HepG2 (cell line): Measurements from ENCODE around the gene PDGFRA. TPM values are rescaled to one million over a fixed set of nuclear protein-coding genes. Genes with fewer than 3 reads are reported as not detected.

Experiments used
- ATAC-seq: fragments of 200-7000 bp; cut with Tn5 transposase; 3 replicates; pipeline ENCODE4 v1.9.1; 2020; ENCODE audit warnings: mild to moderate bottlenecking, moderate library complexity
- BruUV-seq: library from RNA; stranded (reverse); fragments of 400-500 nt; replicated peaks from 2 replicates; lab custom pipeline; 2021; lab: Mats Ljungman, UMichigan
- CTCF ChIA-PET: fragments of 300-600 bp; formaldehyde crosslinking; extraction: SDS; loops from one replicate; lab custom pipeline; 2021; ENCODE audit warnings: low total read pairs, inconsistent platforms, low intra/inter-chr PET ratio; lab: Yijun Ruan, JAX
- POLR2A ChIA-PET: fragments of 350-600 bp; sonication (Branson Sonifier 250); formaldehyde crosslinking; loops from one replicate; lab custom pipeline; 2020; ENCODE audit warnings: antibody characterized with exemption, inconsistent platforms; lab: Yijun Ruan, JAX
- DNase-seq: peaks from one replicate; pipeline ENCODE4 v3.0.0-alpha.2; 2015; ENCODE audit warnings: low spot score
- FAIRE-seq: peaks from 3 replicates; lab custom pipeline; 2011; peaks lifted over from hg19 to GRCh38; lab: Jason Lieb, UNC
- H2AFZ ChIP-seq: one replicate; pipeline ENCODE4 v1.6.1; 2011; ENCODE audit warnings: low read length, inconsistent platforms
- H3K27ac ChIP-seq: fragments of 300-600 bp; 3 replicates; pipeline ENCODE4 v1.8.0; 2011; ENCODE audit warnings: mixed run types, mild to moderate bottlenecking, mixed read lengths, low read length, inconsistent platforms; ENCODE audit not compliant: insufficient read depth; ENCODE audit errors: extremely low read length
- H3K27me3 ChIP-seq, 2 experiments: fragments of 200-600 bp in 1 of 2; 2 replicates in 1 of 2; 3 replicates in 1 of 2; pipeline versions ENCODE4 v1.6.0 to v1.8.0; 2011; ENCODE audit warnings: low read length in 2 of 2, mild to moderate bottlenecking in 2 of 2, moderate library complexity in 2 of 2, inconsistent platforms in 1 of 2; ENCODE audit not compliant: insufficient read depth in 2 of 2, control insufficient read depth in 1 of 2
- H3K36me3 ChIP-seq, 2 experiments: fragments of 200-600 bp in 1 of 2; replicated peaks in 1 of 2; 2 replicates in 1 of 2; 3 replicates in 1 of 2; pipeline versions ENCODE4 v1.5.1 to v1.8.0; 2011; ENCODE audit warnings: low read length in 2 of 2, inconsistent platforms in 1 of 2; ENCODE audit not compliant: insufficient read depth in 2 of 2, control insufficient read depth in 1 of 2
- H3K4me1 ChIP-seq: 2 replicates; pipeline ENCODE4 v1.5.1; 2012; ENCODE audit warnings: low read length, inconsistent platforms; ENCODE audit not compliant: insufficient read depth
- H3K4me2 ChIP-seq: 2 replicates; pipeline ENCODE4 v1.6.0; 2011; ENCODE audit warnings: low read depth, low read length, inconsistent platforms
- H3K4me3 ChIP-seq, 3 experiments: fragments of 200-600 bp in 1 of 3; sonication (generic), shearing (Covaris generic) in 1 of 3; replicated peaks in 1 of 3; 2 replicates each; pipeline ENCODE4 v1.5.1; 2011 to 2016; ENCODE audit warnings: low read length in 3 of 3, inconsistent platforms in 2 of 3, low read depth in 2 of 3, mild to moderate bottlenecking in 2 of 3, control low read depth in 1 of 3, mixed read lengths in 1 of 3; ENCODE audit not compliant: insufficient read depth in 1 of 3
- H3K79me2 ChIP-seq: one replicate; pipeline ENCODE4 v1.6.1; 2011; ENCODE audit warnings: low read length, inconsistent platforms; ENCODE audit not compliant: insufficient read depth
- H3K9ac ChIP-seq: 2 replicates; pipeline ENCODE4 v1.6.0; 2011; ENCODE audit warnings: mild to moderate bottlenecking, low read depth, low read length, inconsistent platforms; ENCODE audit not compliant: insufficient read depth
- H3K9me3 ChIP-seq: 2 replicates; pipeline ENCODE4 v1.5.1; 2012; ENCODE audit warnings: mild to moderate bottlenecking, low read length
- H4K20me1 ChIP-seq: 2 replicates; pipeline ENCODE4 v1.6.0; 2011; ENCODE audit warnings: inconsistent platforms, mild to moderate bottlenecking, low read length, moderate library complexity; ENCODE audit not compliant: insufficient read depth
- EED ChIP-seq: sonication (generic); formaldehyde crosslinking; IDR thresholded peaks from 2 replicates; pipeline ENCODE4 v1.5.0; 2020; ENCODE audit warnings: mild to moderate bottlenecking, missing genetic modification reagents
- IRF2 ChIP-seq: IDR thresholded peaks from 2 replicates; pipeline ENCODE4 v1.6.1; 2018; ENCODE audit warnings: missing genetic modification reagents, missing compliant biosample characterization
- THRA ChIP-seq: sonication (generic); formaldehyde crosslinking; IDR thresholded peaks from 2 replicates; pipeline ENCODE4 v1.4.0; 2020; ENCODE audit warnings: missing genetic modification reagents, borderline replicate concordance
- ZNF431 ChIP-seq: sonication (generic); formaldehyde crosslinking; IDR thresholded peaks from 2 replicates; pipeline ENCODE4 v1.9.0; 2022; ENCODE audit warnings: missing genetic modification reagents, low read depth, mild to moderate bottlenecking, borderline replicate concordance
- ZNF576 ChIP-seq: sonication (generic); formaldehyde crosslinking; IDR thresholded peaks from 2 replicates; pipeline ENCODE4 v1.4.0; 2020; ENCODE audit warnings: mild to moderate bottlenecking, missing genetic modification reagents
- ZNF747 ChIP-seq: sonication (generic); formaldehyde crosslinking; IDR thresholded peaks from 2 replicates; pipeline ENCODE4 v1.8.1; 2023; ENCODE audit warnings: missing genetic modification reagents, mild to moderate bottlenecking, borderline replicate concordance
- ZNF777 ChIP-seq: sonication (generic); formaldehyde crosslinking; IDR thresholded peaks from 2 replicates; pipeline ENCODE4 v1.4.0; 2020; ENCODE audit warnings: missing genetic modification reagents
- WGBS: methylation state at CpG from one replicate; pipeline ENCODE4 v1.1.6; 2017; ENCODE audit warnings: low lambda C conversion rate; 5-methylcytosine and 5-hydroxymethylcytosine counted together
- in situ Hi-C: cut with HindIII; loops from 2 replicates; pipeline ENCODE4 v1.10.0; 2017; ENCODE audit warnings: low pct_unique_long_range_greater_than_20kb; ENCODE audit not compliant: extremely low pct_ligation_motif_present
- intact Hi-C: fragments of 100-400 bp; cut with micrococcal nuclease; formaldehyde crosslinking; loops from one replicate; pipeline ENCODE4 v1.10.0; 2022; ENCODE audit not compliant: unreplicated experiment
- polyA plus RNA-seq, 8 experiments: library from polyadenylated mRNA; depleted of rRNA in 3 of 8; stranded (reverse) in 7 of 8; unstranded in 1 of 8; fragments of >200 nt; fragmentation: Illumina TruSeq in 4 of 8; extraction: Trizol in 4 of 8; gene quantifications; 2 replicates each; pipeline versions ENCODE4 v1.2.1 to v1.2.3, GENCODE V29; 2011 to 2016; ENCODE audit warnings: low read depth in 4 of 8, missing spikeins in 1 of 8, mixed read lengths in 1 of 8; ENCODE audit not compliant: insufficient read depth in 1 of 8
- total RNA-seq, 5 experiments: library from RNA; depleted of rRNA; stranded (reverse); fragments of >200 nt; fragmentation: Illumina TruSeq; extraction: Trizol; gene quantifications; 2 replicates each; pipeline ENCODE4 v1.2.3, GENCODE V29; 2016; ENCODE audit warnings: low read depth in 1 of 5
- TF ChIP-seq, protein P1 (sequence below): sonication (generic); formaldehyde crosslinking; IDR thresholded peaks from 2 replicates; pipeline ENCODE4 v1.4.0; 2020; ENCODE audit warnings: missing genetic modification reagents, mild to moderate bottlenecking, borderline replicate concordance

The PDGFRA gene
- total and polyA plus RNA-seq, 2 of the 13 experiments (the other 11 are each of a cell fraction or from before 2014, with no cell fraction given) = 0.04 TPM; not detected in 1

DNA sequence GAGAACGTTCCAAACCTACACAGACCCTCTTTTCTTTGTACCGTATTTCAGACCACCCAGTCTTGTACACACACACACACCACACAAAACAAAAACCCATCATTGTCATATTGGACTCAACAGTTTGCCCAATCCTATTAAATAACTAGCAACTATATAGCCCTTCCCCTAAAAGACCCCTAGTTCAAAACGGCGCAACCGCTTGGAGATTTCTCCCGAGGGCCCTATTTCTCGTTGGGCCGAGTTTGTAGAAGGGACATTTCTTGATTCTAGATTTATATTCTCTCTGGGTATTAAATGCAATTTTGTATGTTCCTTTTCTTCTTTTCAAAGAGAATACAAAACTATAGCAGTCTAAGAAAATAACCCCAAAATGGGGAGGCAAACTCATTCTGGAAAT, 547 bp upstream of the PDGFRA start (continued):
- no peak for TF ChIP-seq IRF2 (CRISPR knock-in tag)
- no peak for TF ChIP-seq ZNF576 (CRISPR knock-in tag)
- no peak for TF ChIP-seq ZNF431 (CRISPR knock-in tag)
- no peak for TF ChIP-seq ZNF747 (CRISPR knock-in tag)
- TF ChIP-seq THRA = no peak

GRCh38 chr4:54229631-54230483, 764 bp downstream of the PDGFRA start:
- H3K4me3 ChIP-seq = peak overlapping the region in 1 of 3 experiments; percentile 33; a peak in 1 of 6 replicates
- H3K27ac ChIP-seq = no peak overlapping the region
- peaks cover 45% of the 10 kb centered on the region for H3K4me1 ChIP-seq
- H2AFZ ChIP-seq = no peak overlapping the region
- ChIA-PET CTCF (interaction anchor here (1.5 kb wide), 1 partner anchor 321 kb away, joined by 5 read pairs; no protein-coding TSS in a partner anchor), POLR2A (no interaction called here)
- 11% methylated on average over 13 of the region's 63 CpGs for WGBS
- intact Hi-C loops (loop anchor here (5.0 to 10.0 kb wide), 2 partner anchors 738 to 1995 kb away; no protein-coding TSS in a partner anchor), in situ Hi-C loops (loop anchor here (5.0 to 25.0 kb wide), 6 partner anchors 325 to 1215 kb away; no protein-coding TSS in a partner anchor)
- DNase-seq (no peak), ATAC-seq (no peak), FAIRE-seq (no peak)
- no peak overlapping the region for H3K4me2 ChIP-seq
- TF ChIP-seq EED = 0 out of 2 replicates have a peak, but pooled peaks have one; percentile 23
- TF ChIP-seq, protein P1, sequence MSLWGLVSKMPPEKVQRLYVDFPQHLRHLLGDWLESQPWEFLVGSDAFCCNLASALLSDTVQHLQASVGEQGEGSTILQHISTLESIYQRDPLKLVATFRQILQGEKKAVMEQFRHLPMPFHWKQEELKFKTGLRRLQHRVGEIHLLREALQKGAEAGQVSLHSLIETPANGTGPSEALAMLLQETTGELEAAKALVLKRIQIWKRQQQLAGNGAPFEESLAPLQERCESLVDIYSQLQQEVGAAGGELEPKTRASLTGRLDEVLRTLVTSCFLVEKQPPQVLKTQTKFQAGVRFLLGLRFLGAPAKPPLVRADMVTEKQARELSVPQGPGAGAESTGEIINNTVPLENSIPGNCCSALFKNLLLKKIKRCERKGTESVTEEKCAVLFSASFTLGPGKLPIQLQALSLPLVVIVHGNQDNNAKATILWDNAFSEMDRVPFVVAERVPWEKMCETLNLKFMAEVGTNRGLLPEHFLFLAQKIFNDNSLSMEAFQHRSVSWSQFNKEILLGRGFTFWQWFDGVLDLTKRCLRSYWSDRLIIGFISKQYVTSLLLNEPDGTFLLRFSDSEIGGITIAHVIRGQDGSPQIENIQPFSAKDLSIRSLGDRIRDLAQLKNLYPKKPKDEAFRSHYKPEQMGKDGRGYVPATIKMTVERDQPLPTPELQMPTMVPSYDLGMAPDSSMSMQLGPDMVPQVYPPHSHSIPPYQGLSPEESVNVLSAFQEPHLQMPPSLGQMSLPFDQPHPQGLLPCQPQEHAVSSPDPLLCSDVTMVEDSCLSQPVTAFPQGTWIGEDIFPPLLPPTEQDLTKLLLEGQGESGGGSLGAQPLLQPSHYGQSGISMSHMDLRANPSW (CRISPR knock-in tag) = no peak
- 0 out of 2 replicates have a peak, but pooled peaks have one; percentile 51 for TF ChIP-seq ZNF777 (CRISPR knock-in tag)
- H3K9me3 ChIP-seq = no peaks in the 10 kb centered on the region
- H3K9ac ChIP-seq = no peak overlapping the region
- H3K27me3 ChIP-seq = peaks cover 18 to 79% of the 10 kb centered on the region in 2 experiments
- H4K20me1 ChIP-seq = no peaks in the 10 kb centered on the region
- no peaks in the 10 kb centered on the region for H3K79me2 ChIP-seq
- H3K36me3 ChIP-seq = no peaks in the 10 kb centered on the region
- no TSS peak for BruUV-seq
